HG02571 (cell line): Measurements from ENCODE around the gene PALLD.

Source experiments
- ATAC-seq: cut with Tn5 transposase; IDR thresholded peaks from one replicate; pipeline ENCODE4 v1.9.1; 2021; ENCODE audit warnings: mild to moderate bottlenecking, moderate library complexity; ENCODE audit not compliant: unreplicated experiment

PALLD gene

GRCh38 chr4:168585168-168586091, 88.6 kb downstream of the PALLD start:
- ATAC-seq: peak; percentile 88

GRCh38 chr4:168586926-168587325, 90.1 kb downstream of the PALLD start:
- ATAC-seq: no peak

- no peak for ATAC-seq
Observed at GRCh38 chr4:168587411-168588125, 90.7 kb downstream of the PALLD start.

- no peak for ATAC-seq
Observed at GRCh38 chr4:168588916-168589531, 92.2 kb downstream of the PALLD start.

- no peak for ATAC-seq
Observed at GRCh38 chr4:168592676-168593075, 95.8 kb downstream of the PALLD start.

GRCh38 chr4:168593399-168593798, 96.5 kb downstream of the PALLD start:
- ATAC-seq: no peak

GRCh38 chr4:168594121-168594520, 97.3 kb downstream of the PALLD start:
- ATAC-seq: no peak

GRCh38 chr4:168598191-168598590, 101.3 kb downstream of the PALLD start:
- ATAC-seq: no peak

GRCh38 chr4:168600796-168601583, 104.1 kb downstream of the PALLD start:
- ATAC-seq: no peak

GRCh38 chr4:168601899-168602298, 105.0 kb downstream of the PALLD start:
- ATAC-seq: no peak

- no peak for ATAC-seq
Observed at GRCh38 chr4:168604496-168605373, 107.9 kb downstream of the PALLD start.

- no peak for ATAC-seq
Observed at GRCh38 chr4:168605411-168605810, 108.6 kb downstream of the PALLD start.

- no peak for ATAC-seq
Observed at GRCh38 chr4:168607215-168607614, 110.4 kb downstream of the PALLD start.

- ATAC-seq: no peak
Observed at GRCh38 chr4:168608771-168609170, 111.9 kb downstream of the PALLD start.

GRCh38 chr4:168609369-168609768, 112.5 kb downstream of the PALLD start:
- no peak for ATAC-seq

- ATAC-seq: no peak
Observed at GRCh38 chr4:168610911-168611530, 114.2 kb downstream of the PALLD start.

GRCh38 chr4:168612450-168613135, 115.7 kb downstream of the PALLD start:
- no peak for ATAC-seq

GRCh38 chr4:168613869-168614268, 117.0 kb downstream of the PALLD start:
- ATAC-seq: no peak
